CD4-positive, CD25-positive, alpha-beta regulatory T cell (primary cell): ENCODE measurements around the gene GARIN3. TPM values are rescaled to one million over a fixed set of nuclear protein-coding genes. Genes with fewer than 3 reads are reported as not detected.
A peak's percentile ranks its signal among the peaks of the same experiment; 100 is the strongest.
"Not testable (repeated sequence)": the region's sequence is repeated elsewhere in the genome, so short reads cannot be mapped to it uniquely, and the experiment has no call there.

Experiments used
- ATAC-seq, 2 donors: fragments of 150-1000 bp; cut with Tn5 transposase; one replicate each; pipeline ENCODE4 v1.10.0; 2021; ENCODE audit warnings: low read depth in 2 of 2, moderate number of reproducible peaks in 2 of 2, moderate library complexity in 1 of 2
- DNase-seq, 3 donors: peaks; one replicate each; pipeline versions ENCODE4 v3.0.0 to v3.0.0-alpha.2; 2012 to 2022; ENCODE audit warnings: mixed read lengths in 1 of 3
- H3K27ac ChIP-seq: one replicate; pipeline ENCODE4 v1.7.0; 2013; ENCODE audit warnings: mild to moderate bottlenecking, low read length; ENCODE audit not compliant: insufficient read depth, poor library complexity, severe bottlenecking
- H3K27me3 ChIP-seq: one replicate; pipeline ENCODE4 v1.7.0; 2013; ENCODE audit warnings: low read length; ENCODE audit not compliant: control insufficient read depth, insufficient read depth
- H3K36me3 ChIP-seq: one replicate; pipeline ENCODE4 v1.7.0; 2013; ENCODE audit warnings: mild to moderate bottlenecking, low read length, moderate library complexity; ENCODE audit not compliant: control insufficient read depth, insufficient read depth
- H3K4me1 ChIP-seq: 2 replicates; pipeline ENCODE4 v1.7.0; 2013; ENCODE audit warnings: mild to moderate bottlenecking, low read length; ENCODE audit not compliant: insufficient read depth, control insufficient read depth, poor library complexity, severe bottlenecking
- H3K4me3 ChIP-seq: one replicate; pipeline ENCODE4 v1.7.0; 2013; ENCODE audit warnings: low read depth, mild to moderate bottlenecking, low read length, moderate library complexity
- H3K9me3 ChIP-seq, 2 experiments: 1 replicate in 1 of 2; 2 replicates in 1 of 2; pipeline ENCODE4 v1.7.0; 2013; ENCODE audit warnings: low read length in 2 of 2, mild to moderate bottlenecking in 1 of 2, moderate library complexity in 1 of 2; ENCODE audit not compliant: control insufficient read depth in 2 of 2
- H3K27ac Mint-ChIP-seq, 3 donors: one replicate each; pipeline ENCODE4 v1.8.0; 2020 to 2022; ENCODE audit warnings: mild to moderate bottlenecking in 3 of 3, mixed read lengths in 3 of 3, moderate library complexity in 2 of 3
- H3K27me3 Mint-ChIP-seq: one replicate; pipeline ENCODE4 v1.8.0; 2022; ENCODE audit warnings: mild to moderate bottlenecking, mixed read lengths
- H3K36me3 Mint-ChIP-seq: one replicate; pipeline ENCODE4 v1.8.0; 2020; ENCODE audit warnings: mixed read lengths
- H3K4me1 Mint-ChIP-seq, 4 donors: one replicate each; pipeline ENCODE4 v1.8.0; 2020 to 2022; ENCODE audit warnings: mixed read lengths in 4 of 4, mild to moderate bottlenecking in 1 of 4
- H3K4me3 Mint-ChIP-seq, 4 donors: one replicate each; pipeline ENCODE4 v1.8.0; 2020 to 2022; ENCODE audit warnings: mild to moderate bottlenecking in 4 of 4, mixed read lengths in 4 of 4, moderate library complexity in 3 of 4
- H3K9me3 Mint-ChIP-seq, 7 donors: one replicate each; pipeline ENCODE4 v1.8.0; 2020 to 2022; ENCODE audit warnings: mixed read lengths in 7 of 7, mild to moderate bottlenecking in 3 of 7, moderate library complexity in 2 of 7
- polyA plus RNA-seq, 4 donors: library from polyadenylated mRNA; unstranded; fragments of 300-500 nt; fragmentation: Illumina TruSeq; gene quantifications; one replicate each; pipeline ENCODE4 v1.2.3, GENCODE V29; 2021
- total RNA-seq: library from RNA; stranded (reverse); gene quantifications from one replicate; pipeline ENCODE4 v1.2.3, GENCODE V29; 2022

The GARIN3 gene
- total and polyA plus RNA-seq, 5 donors from 2014 or later: not detected

DNA sequence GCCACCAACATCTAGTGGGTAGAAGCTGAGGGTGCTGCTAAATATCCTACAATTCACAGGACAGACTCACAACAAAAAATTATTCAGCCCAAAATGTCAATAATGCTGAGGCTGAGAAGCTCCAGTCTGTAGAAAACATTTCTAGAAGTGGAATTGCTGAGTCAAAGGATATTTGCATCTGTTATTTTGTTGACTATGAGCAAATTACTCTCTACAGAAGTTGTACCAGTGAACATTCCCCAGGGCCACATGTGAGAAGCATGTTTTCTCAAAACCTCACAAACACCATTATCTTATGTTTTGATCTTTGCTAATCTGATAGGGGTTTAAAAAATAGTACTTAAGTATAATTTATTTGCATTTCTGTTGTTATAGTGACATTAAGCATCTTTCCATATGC lies 30.0 kb upstream of the GARIN3 start:
- peak overlapping the region; percentile 90 for H3K27ac ChIP-seq
- DNase-seq (peak; percentile 31 to 68 (median 67)), ATAC-seq (peak in 1 of 2 donors; percentile 19)
- Mint-ChIP-seq H3K27ac (peak overlapping the region; percentile 15 to 93 (median 92)), H3K4me1 (peaks cover 61 to 95% (median 77%) of the 10 kb centered on the region in 4 donors), H3K4me3 (peak overlapping the region; percentile 69 to 93 (median 80)), H3K36me3 (peaks cover 74% of the 10 kb centered on the region), H3K9me3 (no peaks in the 10 kb centered on the region), H3K27me3 (no peaks in the 10 kb centered on the region)
- peaks cover 68% of the 10 kb centered on the region for H3K36me3 ChIP-seq
- H3K4me3 ChIP-seq: peak overlapping the region; percentile 100
- no peaks in the 10 kb centered on the region for H3K27me3 ChIP-seq
- no peaks in the 10 kb centered on the region for H3K9me3 ChIP-seq
- H3K4me1 ChIP-seq: peaks cover 98% of the 10 kb centered on the region

DNA sequence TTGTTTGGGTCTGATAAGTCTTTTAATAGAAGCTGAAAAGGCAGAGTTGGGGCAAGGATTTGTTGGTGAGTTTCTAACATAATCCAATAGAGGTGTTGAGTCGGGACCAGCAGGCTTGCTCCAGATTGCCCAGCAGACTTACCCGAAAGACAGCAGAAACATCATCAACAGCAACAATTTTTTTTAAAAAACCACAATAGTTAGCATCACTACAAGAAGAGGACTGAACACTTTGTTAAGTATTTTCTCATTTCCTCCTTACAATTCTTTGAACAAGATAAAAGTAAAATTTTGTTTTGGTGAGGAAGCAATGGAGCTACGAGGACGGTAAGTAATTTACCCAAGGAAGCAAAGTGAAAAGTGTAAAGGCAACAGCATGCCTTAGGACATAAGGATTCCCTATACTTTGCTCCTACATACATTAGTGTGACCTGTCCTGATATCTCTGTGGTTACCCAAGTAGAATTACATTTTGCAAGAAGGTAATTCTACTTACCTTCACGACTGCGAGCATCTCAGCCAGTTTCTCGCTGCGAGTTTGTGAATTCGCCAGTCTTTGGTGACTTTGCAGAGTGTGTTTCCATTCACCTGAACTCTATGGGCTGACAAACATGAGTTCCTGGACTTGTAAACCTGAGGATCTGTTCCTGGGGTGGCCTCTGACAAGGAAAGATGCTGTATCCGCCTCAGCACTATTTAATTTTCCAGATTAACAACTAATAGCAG lies 27.8 kb upstream of the GARIN3 start:
- peaks cover 59 to 92% (median 76%) of the 10 kb centered on the region in 4 donors for H3K4me1 Mint-ChIP-seq
- peak overlapping the region; percentile 93 to 96 (median 95) for H3K27ac Mint-ChIP-seq
- H3K27me3 Mint-ChIP-seq: no peaks in the 10 kb centered on the region
- DNase-seq (peak; percentile 23 to 78 (median 74)), ATAC-seq (peak; percentile 54 to 58)
- Histone ChIP-seq H3K4me3 (peak overlapping the region; percentile 100), H3K36me3 (peaks cover 64% of the 10 kb centered on the region), H3K4me1 (peaks cover 98% of the 10 kb centered on the region), H3K9me3 (no peaks in the 10 kb centered on the region), H3K27ac (peak overlapping the region; percentile 90), H3K27me3 (no peaks in the 10 kb centered on the region)
- H3K36me3 Mint-ChIP-seq: peaks cover 75% of the 10 kb centered on the region
- H3K4me3 Mint-ChIP-seq: peak overlapping the region; percentile 87 to 95 (median 92)
- peaks cover 0 to 2% (median 0%) of the 10 kb centered on the region in 7 donors for H3K9me3 Mint-ChIP-seq

DNA sequence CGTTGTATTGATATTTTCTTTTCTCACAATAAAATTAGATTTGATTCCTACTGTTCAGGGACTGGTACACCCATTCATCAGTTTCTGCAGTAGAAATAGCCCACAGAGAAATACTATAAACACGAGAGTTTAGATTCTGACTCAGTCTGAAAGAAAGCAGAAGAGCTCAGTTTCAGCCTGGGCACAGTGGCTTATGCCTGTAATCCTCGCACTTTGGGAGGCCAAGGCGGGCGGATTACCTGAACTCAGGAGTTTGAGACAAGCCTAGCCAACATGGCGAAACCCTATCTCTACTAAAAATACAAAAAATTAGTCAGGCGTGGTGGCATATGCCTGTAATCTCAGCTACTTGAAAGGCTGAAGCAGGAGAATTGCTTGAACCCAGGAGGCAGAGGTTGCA lies 23.2 kb upstream of the GARIN3 start:
- Mint-ChIP-seq H3K27ac (peak overlapping the region; percentile 84 to 97 (median 96)), H3K9me3 (peaks cover 0 to 2% (median 0%) of the 10 kb centered on the region in 7 donors), H3K27me3 (no peaks in the 10 kb centered on the region), H3K36me3 (peaks cover 76% of the 10 kb centered on the region), H3K4me1 (peaks cover 39 to 86% (median 64%) of the 10 kb centered on the region in 4 donors), H3K4me3 (peak overlapping the region; percentile 95 to 99 (median 99))
- Histone ChIP-seq H3K9me3 (no peaks in the 10 kb centered on the region), H3K27me3 (no peaks in the 10 kb centered on the region), H3K36me3 (peaks cover 71% of the 10 kb centered on the region), H3K27ac (peak overlapping the region; percentile 90), H3K4me1 (peaks cover 99% of the 10 kb centered on the region), H3K4me3 (peak overlapping the region; percentile 100)
- DNase-seq (peak in 1 of 3 donors; percentile 57), ATAC-seq (peak in 1 of 2 donors; percentile 15)

DNA sequence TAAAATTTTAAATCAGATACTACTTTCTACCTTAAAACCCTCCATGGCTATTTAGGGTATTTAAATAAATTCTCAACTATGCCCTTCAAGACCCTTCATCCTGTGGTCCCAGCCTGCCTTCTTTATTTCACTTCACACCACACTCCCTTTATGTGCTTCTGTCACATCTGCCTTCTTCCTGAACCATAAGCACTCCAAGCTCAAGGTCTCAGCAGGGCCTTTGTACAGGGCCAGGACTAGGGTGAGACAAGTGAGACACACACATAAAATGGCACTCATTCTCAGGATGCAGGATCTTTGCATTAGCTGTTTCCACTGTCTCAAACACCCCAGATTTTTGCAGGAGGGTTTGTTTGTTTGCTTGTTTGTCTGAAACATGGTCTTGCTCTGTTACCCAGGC lies 22.2 kb upstream of the GARIN3 start:
- Histone ChIP-seq H3K27ac (peak overlapping the region; percentile 90), H3K9me3 (no peaks in the 10 kb centered on the region), H3K4me3 (peak overlapping the region; percentile 100), H3K36me3 (peaks cover 79% of the 10 kb centered on the region), H3K27me3 (no peaks in the 10 kb centered on the region), H3K4me1 (peaks cover 93% of the 10 kb centered on the region)
- no peak for DNase-seq
- H3K4me3 Mint-ChIP-seq: peak overlapping the region; percentile 95 to 99 (median 99)
- peaks cover 29 to 77% (median 55%) of the 10 kb centered on the region in 4 donors for H3K4me1 Mint-ChIP-seq
- peaks cover 78% of the 10 kb centered on the region for H3K36me3 Mint-ChIP-seq
- H3K27ac Mint-ChIP-seq: peak overlapping the region; percentile 84 to 97 (median 96)
- H3K9me3 Mint-ChIP-seq: peaks cover 0 to 2% (median 0%) of the 10 kb centered on the region in 7 donors
- H3K27me3 Mint-ChIP-seq: no peaks in the 10 kb centered on the region
- ATAC-seq: peak in 1 of 2 donors; percentile 24

DNA sequence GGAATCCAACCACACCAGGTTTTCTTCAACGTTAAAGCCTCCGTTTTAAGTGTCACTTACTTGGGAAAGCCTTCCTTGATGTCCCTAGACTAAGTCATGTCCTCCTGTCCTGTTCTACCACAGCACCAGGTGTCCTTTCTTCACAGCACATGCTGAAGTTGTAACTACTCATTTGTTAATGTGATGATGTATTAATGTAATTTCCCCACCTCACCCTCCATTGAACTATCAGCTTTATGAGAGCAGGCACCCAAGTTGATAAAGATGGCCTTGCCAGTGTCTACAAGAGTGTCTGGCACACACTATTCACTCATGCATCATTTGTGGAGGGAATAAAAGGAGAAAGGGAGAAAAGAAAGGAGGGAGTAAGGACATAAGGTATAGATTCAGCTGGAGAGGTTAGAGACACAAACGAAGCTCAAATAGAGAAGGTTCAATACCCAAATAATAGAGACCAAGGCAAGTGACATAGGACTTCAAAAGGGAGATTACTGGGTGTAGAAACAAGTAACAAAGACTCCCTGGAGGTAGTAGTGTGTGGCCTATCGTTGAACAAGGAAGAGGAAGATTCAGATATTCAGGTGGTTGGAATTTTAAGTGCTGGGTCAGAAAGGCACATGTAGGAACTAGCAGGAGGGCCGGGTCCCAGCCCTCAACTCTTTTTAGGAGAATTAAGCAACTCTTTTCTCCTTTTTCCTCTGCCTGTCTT lies 21.1 kb upstream of the GARIN3 start:
- peak overlapping the region; percentile 100 for H3K4me3 ChIP-seq
- peaks cover 27 to 68% (median 46%) of the 10 kb centered on the region in 4 donors for H3K4me1 Mint-ChIP-seq
- peaks cover 82% of the 10 kb centered on the region for H3K4me1 ChIP-seq
- peaks cover 0 to 2% (median 0%) of the 10 kb centered on the region in 7 donors for H3K9me3 Mint-ChIP-seq
- peak overlapping the region; percentile 90 for H3K27ac ChIP-seq
- peak overlapping the region; percentile 84 to 97 (median 96) for H3K27ac Mint-ChIP-seq
- no peaks in the 10 kb centered on the region for H3K27me3 ChIP-seq
- H3K36me3 Mint-ChIP-seq: peaks cover 78% of the 10 kb centered on the region
- H3K4me3 Mint-ChIP-seq: peak overlapping the region; percentile 95 to 99 (median 99)
- DNase-seq (no peak), ATAC-seq (peak in 1 of 2 donors; percentile 9)
- H3K9me3 ChIP-seq: no peaks in the 10 kb centered on the region
- no peaks in the 10 kb centered on the region for H3K27me3 Mint-ChIP-seq
- H3K36me3 ChIP-seq: peaks cover 74% of the 10 kb centered on the region

DNA sequence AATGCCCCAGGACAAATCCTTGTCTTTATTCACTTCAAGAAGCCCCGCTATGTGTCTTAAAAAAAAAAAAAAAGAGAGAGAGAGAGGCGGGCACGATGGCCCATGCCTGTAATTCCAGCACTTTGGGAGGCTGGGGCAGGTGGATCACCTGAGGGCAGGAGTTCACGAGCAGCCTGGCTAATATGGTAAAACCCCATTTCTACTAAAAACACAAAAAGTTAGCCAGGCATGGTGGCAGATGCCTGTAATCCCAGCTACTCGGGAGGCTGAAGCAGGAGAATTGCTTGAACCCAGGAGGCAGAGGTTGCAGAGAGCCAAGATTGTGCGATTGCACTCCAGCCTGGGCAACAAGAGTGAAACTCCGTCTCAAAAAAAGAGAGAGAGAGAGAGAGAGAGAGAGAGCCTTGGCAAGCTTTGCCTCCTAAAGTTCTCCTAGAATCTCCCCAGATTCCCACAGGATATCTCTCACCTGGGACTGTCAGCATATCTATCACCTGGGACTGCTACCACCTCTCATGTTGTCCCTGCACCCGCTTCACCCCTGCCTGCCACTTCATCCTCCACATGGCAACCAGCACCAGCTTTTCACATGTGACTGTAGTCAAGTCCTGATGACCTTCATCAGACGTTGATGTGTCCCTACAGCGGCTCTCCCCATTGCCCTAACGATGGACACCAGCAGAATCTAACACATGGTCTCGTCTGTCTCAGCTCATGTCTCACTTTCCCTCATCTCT lies 20.4 kb upstream of the GARIN3 start:
- Histone ChIP-seq H3K36me3 (peaks cover 79% of the 10 kb centered on the region), H3K27ac (peak overlapping the region; percentile 90)

DNA sequence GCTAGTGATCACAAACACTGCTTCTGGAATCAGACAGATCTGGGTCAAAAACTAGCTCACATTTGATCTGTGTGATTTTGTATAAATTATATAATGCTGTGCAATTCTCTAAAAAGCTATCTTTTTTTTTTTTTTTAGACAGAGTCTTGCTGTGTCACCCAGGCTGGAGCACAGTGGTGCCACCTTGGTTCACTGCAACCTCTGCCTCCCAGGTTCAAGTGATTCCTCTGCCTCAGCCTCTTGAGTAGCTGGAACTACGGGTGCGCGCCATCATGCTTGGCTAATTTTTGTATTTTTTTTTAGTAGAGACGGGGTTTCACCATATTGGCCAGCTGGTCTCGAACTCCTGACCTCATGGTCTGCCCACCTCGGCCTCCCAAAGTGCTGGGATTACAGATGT lies 19.1 kb upstream of the GARIN3 start:
- H3K4me1 Mint-ChIP-seq: peaks cover 17 to 55% (median 34%) of the 10 kb centered on the region in 4 donors
- H3K27ac Mint-ChIP-seq: peak overlapping the region; percentile 71 to 96 (median 93)
- not testable (repeated sequence) for H3K9me3 ChIP-seq, DNase-seq, H3K9me3 Mint-ChIP-seq, H3K27me3 ChIP-seq, H3K27me3 Mint-ChIP-seq, ATAC-seq
- peaks cover 74% of the 10 kb centered on the region for H3K36me3 Mint-ChIP-seq
- H3K36me3 ChIP-seq: peaks cover 70% of the 10 kb centered on the region
- peak overlapping the region; percentile 95 to 99 (median 99) for H3K4me3 Mint-ChIP-seq
- H3K4me3 ChIP-seq: peak overlapping the region; percentile 100
- H3K27ac ChIP-seq: peak overlapping the region; percentile 90
- peaks cover 64% of the 10 kb centered on the region for H3K4me1 ChIP-seq

More for the DNA sequence above, 20.4 kb upstream of the GARIN3 start:
- H3K9me3 ChIP-seq: no peaks in the 10 kb centered on the region
- no peaks in the 10 kb centered on the region for H3K27me3 ChIP-seq
- Mint-ChIP-seq H3K9me3 (peaks cover 0 to 2% (median 0%) of the 10 kb centered on the region in 7 donors), H3K36me3 (peaks cover 78% of the 10 kb centered on the region), H3K4me3 (peak overlapping the region; percentile 95 to 99 (median 99)), H3K27me3 (no peaks in the 10 kb centered on the region), H3K27ac (peak overlapping the region; percentile 84 to 96 (median 96)), H3K4me1 (peaks cover 21 to 61% (median 39%) of the 10 kb centered on the region in 4 donors)
- DNase-seq (no peak), ATAC-seq (no peak)
- peaks cover 75% of the 10 kb centered on the region for H3K4me1 ChIP-seq
- peak overlapping the region; percentile 100 for H3K4me3 ChIP-seq
